Tibial artery (tissue), 4 donors: ENCODE results near the gene TBC1D7.

Experiments used
- DNase-seq, 2 donors: peaks; one replicate each; pipeline ENCODE4 v3.0.0-alpha.2; 2019
- H3K27ac ChIP-seq, 2 donors: fragments of 200-600 bp; sonication (generic) in 1 of 2; 1 replicate in 1 of 2; 2 replicates in 1 of 2; pipeline ENCODE4 v1.5.1; 2018 to 2019; ENCODE audit warnings: mild to moderate bottlenecking in 1 of 2
- H3K27me3 ChIP-seq, 2 donors: fragments of 200-600 bp; sonication (generic) in 1 of 2; one replicate each; pipeline versions ENCODE4 v1.5.1 to v1.6.0; 2016 to 2019
- H3K36me3 ChIP-seq, 3 donors: fragments of 200-600 bp; sonication (generic) in 2 of 3; one replicate each; pipeline ENCODE4 v1.5.1; 2016 to 2019; ENCODE audit warnings: mild to moderate bottlenecking in 2 of 3
- H3K4me1 ChIP-seq, 4 donors: fragments of 200-600 bp; sonication (generic) in 2 of 4; 1 replicate in 3 of 4; 2 replicates in 1 of 4; pipeline ENCODE4 v1.5.1; 2016 to 2019
- H3K4me3 ChIP-seq, 2 donors: fragments of 200-600 bp; sonication (generic) in 1 of 2; 1 replicate in 1 of 2; 2 replicates in 1 of 2; pipeline ENCODE4 v1.5.1; 2018 to 2019; ENCODE audit warnings: mild to moderate bottlenecking in 2 of 2
- H3K9me3 ChIP-seq, 3 donors: fragments of 200-600 bp; sonication (generic) in 1 of 3; one replicate each; pipeline ENCODE4 v1.5.1; 2016 to 2019
- CTCF ChIP-seq, 2 experiments: fragments of 200-600 bp in 1 of 2; fragments of 450-650 bp in 1 of 2; IDR thresholded peaks; one replicate each; pipeline ENCODE4 v1.5.1; 2017 to 2019; ENCODE audit warnings: antibody characterized with exemption in 2 of 2, mild to moderate bottlenecking in 1 of 2, moderate library complexity in 1 of 2
- intact Hi-C: fragments of 100-400 bp; cut with DNase I; formaldehyde crosslinking; loops from one replicate; pipeline ENCODE4 v1.15.0; 2023; ENCODE audit warnings: low total_unique reads

The TBC1D7 gene

GRCh38 chr6:13274707-13275434 is 53.5 kb downstream of the TBC1D7 start:
- Histone ChIP-seq H3K27ac (no peak overlapping the region), H3K4me3 (no peak overlapping the region)

GRCh38 chr6:13273931-13274706 is 54.2 kb downstream of the TBC1D7 start:
- intact Hi-C loops, result no loop called here
- no peaks in the 10 kb centered on the region for H3K27me3 ChIP-seq
- no peak overlapping the region for H3K27ac ChIP-seq
- no peak overlapping the region for H3K4me3 ChIP-seq
- H3K9me3 ChIP-seq, result no peaks in the 10 kb centered on the region
- DNase-seq, result peak in 1 of 2 donors; percentile 38
- peaks cover 39 to 50% (median 42%) of the 10 kb centered on the region in 3 donors for H3K36me3 ChIP-seq
- TF ChIP-seq CTCF (IDR thresholded peaks at IDR 0.05), result no peak
- peaks cover 0 to 16% (median 8%) of the 10 kb centered on the region in 4 donors for H3K4me1 ChIP-seq

More at GRCh38 chr6:13274707-13275434, 53.5 kb downstream of the TBC1D7 start:
- Histone ChIP-seq H3K27me3 (no peaks in the 10 kb centered on the region), H3K36me3 (peaks cover 39 to 58% (median 42%) of the 10 kb centered on the region in 3 donors), H3K9me3 (no peaks in the 10 kb centered on the region), H3K4me1 (peaks cover 0 to 8% (median 2%) of the 10 kb centered on the region in 4 donors)
- no peak for TF ChIP-seq CTCF (IDR thresholded peaks at IDR 0.05)
- DNase-seq, result no peak
- intact Hi-C loops, result no loop called here

GRCh38 chr6:13273202-13273930 is 55.0 kb downstream of the TBC1D7 start:
- H3K27ac ChIP-seq, result no peak overlapping the region

GRCh38 chr6:13272131-13273046 is 55.9 kb downstream of the TBC1D7 start:
- Histone ChIP-seq H3K36me3 (peaks cover 28 to 35% (median 28%) of the 10 kb centered on the region in 3 donors), H3K27ac (no peak overlapping the region), H3K4me3 (no peak overlapping the region), H3K4me1 (peaks cover 0 to 30% (median 10%) of the 10 kb centered on the region in 4 donors), H3K27me3 (no peaks in the 10 kb centered on the region), H3K9me3 (no peaks in the 10 kb centered on the region)
- intact Hi-C loops, result no loop called here
- peak; percentile 69 to 80 for DNase-seq
- no peak for TF ChIP-seq CTCF (IDR thresholded peaks at IDR 0.05)

More at GRCh38 chr6:13273202-13273930, 55.0 kb downstream of the TBC1D7 start:
- Histone ChIP-seq H3K4me1 (peaks cover 0 to 23% (median 10%) of the 10 kb centered on the region in 4 donors), H3K9me3 (no peaks in the 10 kb centered on the region), H3K36me3 (peaks cover 36 to 45% (median 37%) of the 10 kb centered on the region in 3 donors), H3K4me3 (no peak overlapping the region), H3K27me3 (no peaks in the 10 kb centered on the region)
- intact Hi-C loops, result no loop called here
- no peak for DNase-seq
- TF ChIP-seq CTCF (IDR thresholded peaks at IDR 0.05), result no peak
